Activated T-helper 1 cell treated with anti-CD3 and anti-CD28 coated beads, Interleukin-12 subunit alpha, Interleukin-12 subunit beta, Interleukin-2, Interleukin-4 antibody, amounts not matched to agents 30 ng/mL and 10 ng/mL and 1 ng/mL, durations not matched to agents 14 hours and 24 hours and 36 hours (primary cell): ENCODE measurements around the gene RAB21. TPM values are rescaled to one million over a fixed set of nuclear protein-coding genes. Genes with fewer than 3 reads are reported as not detected.

ENCODE experiments used
- DNase-seq: peaks from one replicate; pipeline ENCODE4 v3.0.0; 2021; ENCODE audit warnings: low spot score
- H3K27ac Mint-ChIP-seq: one replicate; pipeline ENCODE4 v1.8.0; 2021; ENCODE audit warnings: mild to moderate bottlenecking, mixed read lengths
- H3K27me3 Mint-ChIP-seq: one replicate; pipeline ENCODE4 v1.8.0; 2022; ENCODE audit warnings: mild to moderate bottlenecking, moderate library complexity, mixed read lengths; ENCODE audit not compliant: insufficient read depth
- H3K36me3 Mint-ChIP-seq: one replicate; pipeline ENCODE4 v1.8.0; 2021; ENCODE audit warnings: low read depth, mixed read lengths
- H3K4me1 Mint-ChIP-seq: one replicate; pipeline ENCODE4 v1.8.0; 2021; ENCODE audit warnings: low read depth, mixed read lengths
- H3K4me3 Mint-ChIP-seq: one replicate; pipeline ENCODE4 v1.8.0; 2021; ENCODE audit warnings: mild to moderate bottlenecking, moderate library complexity, mixed read lengths
- H3K9me3 Mint-ChIP-seq: one replicate; pipeline ENCODE4 v1.8.0; 2021; ENCODE audit warnings: mixed read lengths
- intact Hi-C: fragments of 100-400 bp; cut with micrococcal nuclease; formaldehyde crosslinking; loops from one replicate; pipeline ENCODE4 v1.15.1; 2024
- total RNA-seq: library from RNA; stranded (reverse); gene quantifications from 2 replicates; pipeline ENCODE4 v1.2.3, GENCODE V29; 2022

The RAB21 gene
- total RNA-seq, 1 donor from 2014 or later, result 100 TPM

DNA sequence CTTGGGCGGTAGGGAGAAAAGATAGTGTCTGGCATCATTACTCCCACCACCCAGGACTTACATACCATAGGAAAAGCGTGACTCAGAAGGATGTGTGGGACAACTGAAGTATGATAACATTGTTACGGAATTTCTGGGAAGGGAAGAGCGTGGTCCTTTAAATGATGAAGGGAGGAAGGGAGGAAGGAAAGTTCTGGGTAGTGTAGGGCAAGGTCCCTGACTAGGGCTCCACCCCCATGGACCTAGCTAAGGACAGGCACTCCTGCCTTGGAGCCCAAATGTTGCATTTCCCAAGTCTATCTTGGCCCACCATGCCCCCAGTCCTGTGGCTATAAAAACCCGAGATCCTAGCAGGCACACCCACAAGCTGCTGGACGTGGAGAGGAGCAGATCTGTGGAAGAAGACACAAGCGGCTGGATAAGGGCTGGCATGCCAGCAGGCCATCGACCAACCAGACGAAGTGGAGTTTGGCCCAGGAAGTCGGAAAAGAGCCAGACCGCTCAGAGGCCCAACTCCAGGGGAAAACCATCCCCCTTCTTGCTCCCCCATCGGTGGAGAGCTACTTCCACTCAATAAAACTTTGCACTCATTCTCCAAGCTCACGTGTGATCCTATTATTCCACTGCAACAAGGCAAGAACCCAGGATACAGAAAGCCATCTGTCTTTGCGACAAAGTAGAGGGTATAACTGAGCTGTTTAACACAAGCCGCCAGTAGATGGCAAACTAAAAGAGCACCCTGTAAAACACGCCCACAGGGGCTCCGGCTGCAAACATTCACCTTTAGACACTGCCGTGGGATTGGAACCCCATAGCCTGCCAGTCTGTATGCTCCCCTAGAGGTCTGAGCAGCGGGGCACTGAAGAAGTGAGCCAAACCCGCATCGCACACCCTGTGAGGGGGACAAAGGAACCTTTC is 23.0 kb upstream of the RAB21 start:
- H3K27ac Mint-ChIP-seq, result no peak overlapping the region
- intact Hi-C loops, result no loop called here
- no peak for DNase-seq
- no peak overlapping the region for H3K4me3 Mint-ChIP-seq
- no peaks in the 10 kb centered on the region for H3K4me1 Mint-ChIP-seq
- H3K27me3 Mint-ChIP-seq, result peaks cover 2% of the 10 kb centered on the region
- H3K36me3 Mint-ChIP-seq, result no peaks in the 10 kb centered on the region
- H3K9me3 Mint-ChIP-seq, result no peaks in the 10 kb centered on the region

DNA sequence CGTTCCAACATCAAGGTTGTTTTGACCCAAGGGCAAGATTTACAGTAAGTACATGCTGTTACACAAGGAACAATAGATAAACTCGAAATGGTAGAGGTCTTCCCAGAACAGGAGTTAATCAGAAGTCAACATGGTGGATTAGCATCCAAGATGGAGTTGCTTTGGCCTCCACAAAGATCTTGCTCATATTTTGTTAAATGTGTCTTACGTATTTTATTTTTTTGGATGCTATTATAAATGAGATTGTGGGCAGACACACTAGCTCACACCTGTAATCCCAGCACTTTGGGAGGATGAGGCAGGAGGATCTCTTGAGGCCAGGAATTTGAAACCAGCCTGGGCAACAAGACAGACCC is 22.3 kb upstream of the RAB21 start:
- intact Hi-C loops, result no loop called here
- H3K9me3 Mint-ChIP-seq, result no peaks in the 10 kb centered on the region
- no peaks in the 10 kb centered on the region for H3K36me3 Mint-ChIP-seq
- H3K27ac Mint-ChIP-seq, result no peak overlapping the region
- H3K4me1 Mint-ChIP-seq, result no peaks in the 10 kb centered on the region
- DNase-seq, result no peak
- peaks cover 2% of the 10 kb centered on the region for H3K27me3 Mint-ChIP-seq
- no peak overlapping the region for H3K4me3 Mint-ChIP-seq

DNA sequence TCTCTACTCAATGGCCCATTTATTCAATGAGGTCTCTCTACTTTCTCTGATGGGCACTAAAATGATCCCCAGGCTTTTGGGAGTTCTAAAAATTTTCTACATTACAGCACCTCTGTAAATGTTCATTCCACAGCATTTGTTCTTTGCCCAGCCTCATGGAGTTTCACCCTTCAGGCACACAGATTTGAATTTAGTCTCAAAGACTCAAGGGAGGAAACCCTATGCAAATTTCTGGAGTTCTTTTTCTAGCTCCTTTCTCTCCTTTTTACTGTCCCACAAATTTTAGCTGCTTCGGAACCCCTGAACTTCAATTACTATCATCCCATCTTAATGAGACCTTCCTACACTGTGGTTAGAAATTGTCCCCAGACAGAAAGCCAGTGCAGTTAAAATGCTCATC is 17.5 kb upstream of the RAB21 start:
- intact Hi-C loops, result no loop called here
- Mint-ChIP-seq H3K27me3 (peaks cover 2% of the 10 kb centered on the region), H3K36me3 (no peaks in the 10 kb centered on the region), H3K9me3 (no peaks in the 10 kb centered on the region), H3K4me3 (no peak overlapping the region), H3K27ac (no peak overlapping the region), H3K4me1 (no peaks in the 10 kb centered on the region)
- no peak for DNase-seq

DNA sequence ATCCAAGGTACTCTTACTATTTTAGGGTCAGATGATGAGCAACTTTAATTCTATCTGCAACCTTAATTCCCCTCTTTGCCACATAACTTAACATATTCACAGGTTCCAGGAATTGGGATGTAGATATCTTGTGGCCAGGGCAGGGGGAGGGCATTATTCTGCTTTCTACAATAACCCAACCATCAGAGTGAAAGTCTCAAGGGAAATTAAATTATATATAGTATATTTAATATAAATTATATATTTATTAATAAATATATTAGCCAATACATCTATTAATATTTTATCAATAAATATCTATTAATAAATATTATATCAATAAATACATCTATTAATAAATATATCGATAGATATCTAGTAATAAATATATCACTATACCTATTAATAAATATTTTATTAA is 11.7 kb upstream of the RAB21 start:
- no peak overlapping the region for H3K4me3 Mint-ChIP-seq
- no peaks in the 10 kb centered on the region for H3K36me3 Mint-ChIP-seq
- peaks cover 6% of the 10 kb centered on the region for H3K27me3 Mint-ChIP-seq
- no peak overlapping the region for H3K27ac Mint-ChIP-seq
- H3K4me1 Mint-ChIP-seq, result no peaks in the 10 kb centered on the region
- no peak for DNase-seq
- no peaks in the 10 kb centered on the region for H3K9me3 Mint-ChIP-seq
- intact Hi-C loops, result no loop called here

DNA sequence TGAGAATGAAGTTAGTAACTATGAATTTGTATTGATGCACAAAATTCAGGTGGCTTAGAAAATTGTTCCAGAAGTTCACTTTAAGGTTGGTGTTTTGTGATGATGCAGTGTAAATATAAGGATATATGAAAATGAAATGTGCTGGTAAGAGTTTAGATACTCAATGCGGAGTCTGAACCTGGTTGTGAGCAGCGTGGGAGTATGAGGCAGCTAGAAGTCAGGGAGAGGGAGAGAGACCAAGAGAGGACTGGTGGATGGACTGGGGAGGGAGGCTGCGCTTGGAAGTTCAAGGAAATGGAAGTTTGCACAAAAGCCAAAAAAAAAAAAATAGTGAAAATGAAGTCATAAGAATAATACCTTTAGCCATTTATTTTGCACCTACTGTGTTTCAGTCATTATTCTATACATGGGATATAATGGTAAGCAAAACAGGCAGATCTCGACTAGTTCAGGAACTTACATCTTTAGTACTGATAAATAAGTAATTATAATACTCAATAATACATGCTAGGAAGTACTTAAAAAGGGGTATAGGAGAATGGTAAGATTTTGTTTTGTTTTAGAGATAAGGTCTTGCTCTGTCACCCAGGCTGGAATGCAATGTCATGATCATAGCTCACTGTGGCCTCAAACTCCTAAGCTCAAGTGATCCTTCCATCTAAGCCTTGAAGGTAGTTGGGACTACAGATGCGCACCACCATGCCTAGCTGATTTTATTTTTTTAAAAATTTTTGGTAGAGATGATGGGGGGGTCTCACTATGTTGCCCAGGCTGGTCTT is 10.0 kb upstream of the RAB21 start:
- H3K4me3 Mint-ChIP-seq, result no peak overlapping the region
- DNase-seq, result no peak
- H3K36me3 Mint-ChIP-seq, result no peaks in the 10 kb centered on the region
- intact Hi-C loops, result no loop called here
- H3K9me3 Mint-ChIP-seq, result no peaks in the 10 kb centered on the region
- no peak overlapping the region for H3K27ac Mint-ChIP-seq
- no peaks in the 10 kb centered on the region for H3K4me1 Mint-ChIP-seq
- peaks cover 19% of the 10 kb centered on the region for H3K27me3 Mint-ChIP-seq

DNA sequence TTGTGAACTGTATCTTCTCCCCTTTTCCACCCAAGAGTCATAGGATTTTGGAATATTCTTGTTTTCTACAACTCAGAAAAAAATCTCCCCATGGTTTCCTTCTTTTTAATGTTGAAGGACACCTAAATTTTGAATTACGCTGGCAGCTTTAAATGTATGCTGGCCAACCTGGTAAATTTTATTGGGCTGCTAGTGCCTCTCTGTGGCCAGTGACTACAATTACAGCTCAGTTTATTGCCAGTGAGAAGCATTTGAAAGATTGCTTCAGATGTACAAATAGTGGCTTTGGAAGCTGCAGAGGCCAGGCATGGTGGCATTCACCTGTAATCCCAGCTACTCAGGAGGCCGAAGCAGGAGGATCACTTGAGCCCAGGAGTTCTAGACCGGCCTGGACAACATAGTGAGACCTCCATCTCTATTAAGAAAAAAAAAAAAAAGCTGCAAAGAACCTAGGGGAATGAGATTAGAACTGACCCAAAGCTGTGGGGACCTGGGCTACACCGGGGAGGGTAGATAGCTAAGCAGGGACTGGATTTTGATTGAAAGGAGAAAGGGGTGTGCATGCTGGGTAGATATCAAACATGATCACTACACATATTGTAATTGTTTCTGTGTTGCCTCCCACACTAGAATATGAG is 7.6 kb upstream of the RAB21 start:
- H3K4me3 Mint-ChIP-seq, result no peak overlapping the region
- no peaks in the 10 kb centered on the region for H3K9me3 Mint-ChIP-seq
- H3K4me1 Mint-ChIP-seq, result no peaks in the 10 kb centered on the region
- no peaks in the 10 kb centered on the region for H3K36me3 Mint-ChIP-seq
- H3K27me3 Mint-ChIP-seq, result peaks cover 36% of the 10 kb centered on the region
- intact Hi-C loops, result loop anchor here (1.0 to 2.0 kb wide), 5 partner anchors 82 to 1014 kb away; partner anchors contain the start of gene THAP2
- peak; percentile 12 for DNase-seq
- no peak overlapping the region for H3K27ac Mint-ChIP-seq

DNA sequence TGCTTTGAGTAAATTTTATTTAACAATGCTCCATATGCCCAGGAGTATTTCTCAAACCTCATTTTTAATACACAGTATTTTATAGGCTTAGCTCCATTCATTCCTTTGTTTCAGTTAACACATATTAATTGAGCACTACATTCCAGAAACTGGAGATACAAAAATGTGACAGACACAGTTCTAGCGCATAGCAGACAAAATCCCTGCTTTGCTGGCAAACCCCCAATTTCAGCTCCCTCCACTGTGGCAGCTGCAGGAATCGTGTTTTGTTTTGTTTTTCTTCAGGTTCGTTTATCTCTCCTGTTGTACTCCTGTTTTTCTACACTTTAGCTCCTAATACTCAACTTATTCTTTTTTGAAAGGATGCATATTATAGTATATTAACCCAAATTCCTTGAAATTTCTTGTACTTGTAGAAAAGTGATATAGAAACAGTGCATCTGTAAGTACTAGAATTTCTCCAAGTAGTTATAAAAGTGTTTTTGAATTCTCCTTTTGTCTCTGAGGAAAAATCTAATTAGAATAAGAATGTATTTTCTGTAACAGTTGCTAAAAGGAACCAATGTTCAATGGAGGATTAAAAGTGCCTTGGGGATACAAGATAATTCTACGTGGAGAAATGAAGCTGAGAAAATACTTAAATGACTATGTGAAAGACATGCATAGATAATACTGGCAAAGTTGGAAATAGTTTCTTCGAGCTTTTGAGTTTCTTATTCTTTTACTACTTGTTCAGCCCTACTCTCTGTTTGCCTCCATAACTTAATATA is 6.4 kb upstream of the RAB21 start:
- H3K4me3 Mint-ChIP-seq, result no peak overlapping the region
- intact Hi-C loops, result no loop called here
- no peaks in the 10 kb centered on the region for H3K9me3 Mint-ChIP-seq
- no peaks in the 10 kb centered on the region for H3K4me1 Mint-ChIP-seq
- no peak overlapping the region for H3K27ac Mint-ChIP-seq
- no peak for DNase-seq
- no peaks in the 10 kb centered on the region for H3K36me3 Mint-ChIP-seq
- peaks cover 44% of the 10 kb centered on the region for H3K27me3 Mint-ChIP-seq

DNA sequence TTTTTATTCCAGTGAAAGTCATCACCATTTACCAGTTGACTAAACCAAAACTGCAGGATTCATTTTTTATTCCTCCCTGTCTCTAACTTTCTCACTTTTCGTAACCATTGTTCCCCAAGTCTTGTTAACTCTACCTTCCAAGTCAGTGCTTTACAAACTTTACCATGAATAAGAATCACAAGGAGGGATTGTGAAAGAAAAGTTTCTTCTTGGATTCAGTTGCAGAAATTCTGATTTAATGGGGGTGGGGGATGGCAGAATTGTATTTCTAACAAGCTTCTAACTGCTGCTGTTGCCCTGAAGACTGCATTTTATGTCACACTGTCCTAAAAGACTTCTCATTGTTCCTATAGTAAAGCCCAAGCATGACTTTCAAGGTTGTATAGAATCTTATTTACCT is 5.0 kb upstream of the RAB21 start:
- intact Hi-C loops, result no loop called here
- no peak overlapping the region for H3K4me3 Mint-ChIP-seq

DNA sequence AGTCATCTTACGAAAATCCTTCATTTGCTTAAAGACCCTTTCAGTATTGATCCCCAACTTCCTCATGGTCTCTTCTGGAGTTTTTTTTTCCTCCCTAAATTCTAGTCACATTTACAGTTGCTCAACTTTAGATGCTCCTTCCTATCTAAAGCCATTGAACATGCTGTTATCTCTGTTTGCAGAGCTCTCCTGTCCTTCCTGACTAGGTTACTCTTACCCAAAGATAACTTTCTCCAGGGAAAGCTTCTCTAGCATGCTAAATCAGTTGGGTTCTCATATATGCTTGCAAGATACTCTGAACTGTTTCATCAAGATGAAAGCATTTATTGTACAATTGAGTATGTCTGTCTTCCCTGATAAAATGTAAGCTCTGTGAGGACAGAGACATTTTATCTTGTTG is 1.8 kb upstream of the RAB21 start:
- intact Hi-C loops, result no loop called here
- no peak for DNase-seq
- H3K4me3 Mint-ChIP-seq, result no peak overlapping the region
- peaks cover 19% of the 10 kb centered on the region for H3K36me3 Mint-ChIP-seq
- H3K9me3 Mint-ChIP-seq, result no peaks in the 10 kb centered on the region
- peaks cover 22% of the 10 kb centered on the region for H3K4me1 Mint-ChIP-seq
- no peak overlapping the region for H3K27ac Mint-ChIP-seq
- peaks cover 39% of the 10 kb centered on the region for H3K27me3 Mint-ChIP-seq

More for the DNA sequence above, 5.0 kb upstream of the RAB21 start:
- H3K27me3 Mint-ChIP-seq, result peaks cover 46% of the 10 kb centered on the region
- peaks cover 8% of the 10 kb centered on the region for H3K4me1 Mint-ChIP-seq
- no peak for DNase-seq
- H3K9me3 Mint-ChIP-seq, result no peaks in the 10 kb centered on the region
- H3K27ac Mint-ChIP-seq, result no peak overlapping the region
- no peaks in the 10 kb centered on the region for H3K36me3 Mint-ChIP-seq

DNA sequence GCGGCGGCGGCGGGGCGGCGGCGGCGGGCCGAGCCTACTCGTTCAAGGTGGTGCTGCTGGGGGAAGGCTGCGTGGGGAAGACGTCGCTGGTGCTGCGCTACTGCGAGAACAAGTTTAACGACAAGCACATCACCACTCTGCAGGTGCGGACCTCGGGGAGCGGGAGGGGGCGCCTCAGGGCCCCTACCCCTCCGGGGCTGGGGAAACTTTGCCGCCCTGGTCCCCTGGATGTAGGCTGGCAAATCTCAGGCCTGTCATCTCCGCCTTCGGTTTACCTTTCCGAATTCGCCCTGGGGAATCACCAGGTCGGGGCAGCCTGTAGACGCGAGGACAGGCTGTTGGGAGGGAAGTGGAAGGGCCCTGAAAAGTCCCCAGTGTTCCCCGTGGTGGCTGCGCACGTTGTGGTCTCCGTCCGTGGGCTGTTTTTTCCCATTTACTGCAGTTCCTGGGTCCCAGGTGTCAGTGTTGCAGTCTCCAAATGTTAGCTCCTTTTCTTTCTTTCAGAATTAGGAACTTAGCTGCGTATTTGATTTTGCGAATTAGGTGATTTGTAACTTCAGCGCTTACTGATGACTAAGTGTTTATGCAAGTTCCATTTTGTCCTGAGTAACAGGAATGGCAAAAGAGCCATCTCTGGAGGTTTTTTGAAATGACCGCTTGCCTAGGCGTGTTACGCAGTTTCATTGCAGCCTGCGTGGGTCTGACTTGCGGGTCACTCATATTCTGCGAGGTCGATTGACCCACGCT is 656 bp downstream of the RAB21 start:
- H3K9me3 Mint-ChIP-seq, result peaks cover 23% of the 10 kb centered on the region
- peak overlapping the region; percentile 93 for H3K4me3 Mint-ChIP-seq
- peak; percentile 44 for DNase-seq
- peak overlapping the region; percentile 97 for H3K27ac Mint-ChIP-seq
- intact Hi-C loops, result loop anchor here (1.0 to 5.0 kb wide), 4 partner anchors 25 to 1513 kb away; partner anchors contain the start of genes CNOT2, TBC1D15 and TPH2
- H3K4me1 Mint-ChIP-seq, result peaks cover 23% of the 10 kb centered on the region
- peaks cover 20% of the 10 kb centered on the region for H3K27me3 Mint-ChIP-seq
- H3K36me3 Mint-ChIP-seq, result peaks cover 40% of the 10 kb centered on the region

DNA sequence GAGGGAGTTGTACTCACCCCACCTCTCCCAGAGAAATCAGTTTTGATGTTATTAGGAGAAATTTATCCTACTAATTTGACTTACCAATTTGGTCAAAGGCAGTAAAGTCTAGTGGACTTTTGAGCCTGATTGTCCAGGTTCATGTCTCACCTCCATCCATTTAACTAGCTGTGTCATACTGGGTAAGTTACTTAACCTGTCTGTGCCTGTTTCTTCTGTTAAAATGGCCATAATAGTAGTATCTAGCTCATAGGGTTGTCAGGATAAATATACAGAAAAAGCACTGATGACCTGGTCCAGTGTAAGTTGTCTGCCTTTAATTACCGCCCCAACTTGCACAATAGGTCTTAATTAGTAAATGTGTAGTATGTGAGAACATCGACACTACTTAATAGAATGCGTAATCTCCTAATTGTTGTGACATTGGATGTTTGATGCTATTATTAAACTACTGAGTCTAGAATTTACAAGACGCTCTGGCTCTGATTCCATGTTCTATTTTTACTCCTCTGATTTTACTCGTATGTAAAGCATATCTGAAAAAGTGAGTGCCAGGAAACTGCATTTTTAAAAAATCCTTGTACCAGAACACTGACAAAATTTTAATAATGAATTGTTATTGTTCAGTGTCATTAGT is 1.5 kb downstream of the RAB21 start:
- Mint-ChIP-seq H3K9me3 (peaks cover 30% of the 10 kb centered on the region), H3K36me3 (peaks cover 48% of the 10 kb centered on the region), H3K4me1 (peaks cover 28% of the 10 kb centered on the region), H3K27ac (peak overlapping the region; percentile 97), H3K27me3 (peaks cover 17% of the 10 kb centered on the region), H3K4me3 (peak overlapping the region; percentile 93)
- intact Hi-C loops, result loop anchor here (5.0 kb wide), 1 partner anchor 181 kb away; the partner anchor contains the start of gene TPH2
- no peak for DNase-seq
